ENCODE data around the gene PIM2. TPM values are rescaled to one million over a fixed set of nuclear protein-coding genes. Genes with fewer than 3 reads are reported as not detected.

The PIM2 gene
- total and polyA plus RNA-seq, 9 of the 15 experiments (the other 6 are each of a cell fraction or from before 2014, with no cell fraction given): 67.6 to 191 (median 108) TPM

GRCh38 chrX:48927736-48928382 is 9.0 kb upstream of the PIM2 start (continued):
- TF ChIP-seq FIP1L1 (IDR thresholded peaks at IDR 0.05; ENCODE audit: low read depth, low read length, poor library complexity, severe bottlenecking): no peak
- TF ChIP-seq ZNF23 (CRISPR knock-in tag; IDR thresholded peaks at IDR 0.05): no peak
- no peak for TF ChIP-seq SOX6 (IDR thresholded peaks at IDR 0.05)
- TF ChIP-seq ZNF140 (CRISPR knock-in tag; IDR thresholded peaks at IDR 0.05): no peak
- TF ChIP-seq RBFOX2 (IDR thresholded peaks at IDR 0.05; ENCODE audit: low read depth, low read length): no peak
- TF ChIP-seq CBFA2T3 (IDR thresholded peaks at IDR 0.05): no peak

GRCh38 chrX:48927123-48927522 is 8.3 kb upstream of the PIM2 start:
- DNase-seq (ENCODE audit: extremely low read depth in 1 of 4, low spot score in 3 of 4): no peak
- WGBS (ENCODE audit: insufficient coverage, low coverage, missing lambda C conversion rate): 96% methylated on average over 4 of the region's 5 CpGs
- Histone ChIP-seq H3K27ac (ENCODE audit: extremely low read depth, low read depth, low read length) (no peak overlapping the region), H3K4me3 (no peak overlapping the region), H3K27me3 (ENCODE audit: control insufficient read depth in 2 of 2, insufficient read depth in 2 of 2, low read length in 2 of 2) (no peaks in the 10 kb centered on the region), H3K36me3 (ENCODE audit: control insufficient read depth, insufficient read depth, low read length) (peaks cover 69% of the 10 kb centered on the region), H3K79me2 (ENCODE audit: control insufficient read depth, insufficient read depth, low read length) (peaks cover 4% of the 10 kb centered on the region; the same call in 1 of the 3 replicates), H2AFZ (ENCODE audit: low read depth, low read length) (no peak overlapping the region), H3K9ac (ENCODE audit: insufficient read depth in 1 of 2, low read depth in 2 of 2, low read length in 2 of 2) (no peak overlapping the region), H3K4me2 (ENCODE audit: insufficient read depth, low read length) (no peak overlapping the region), H3K4me1 (replicated peaks in 1 of 2; ENCODE audit: control insufficient read depth in 2 of 2, insufficient read depth in 2 of 2, low read length in 2 of 2) (peaks cover 0 to 8% of the 10 kb centered on the region in 2 experiments; a peak in 2 of 5 replicates), H3K9me3 (replicated peaks; ENCODE audit: control insufficient read depth, insufficient read depth, low read depth, low read length) (no peaks in the 10 kb centered on the region), H4K20me1 (replicated peaks; ENCODE audit: control insufficient read depth, insufficient read depth, low read length) (no peaks in the 10 kb centered on the region), H3K9me1 (ENCODE audit: control insufficient read depth, insufficient read depth, low read length) (no peaks in the 10 kb centered on the region)
- TF ChIP-seq, protein P1, sequence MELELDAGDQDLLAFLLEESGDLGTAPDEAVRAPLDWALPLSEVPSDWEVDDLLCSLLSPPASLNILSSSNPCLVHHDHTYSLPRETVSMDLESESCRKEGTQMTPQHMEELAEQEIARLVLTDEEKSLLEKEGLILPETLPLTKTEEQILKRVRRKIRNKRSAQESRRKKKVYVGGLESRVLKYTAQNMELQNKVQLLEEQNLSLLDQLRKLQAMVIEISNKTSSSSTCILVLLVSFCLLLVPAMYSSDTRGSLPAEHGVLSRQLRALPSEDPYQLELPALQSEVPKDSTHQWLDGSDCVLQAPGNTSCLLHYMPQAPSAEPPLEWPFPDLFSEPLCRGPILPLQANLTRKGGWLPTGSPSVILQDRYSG (tag; conservative IDR thresholded peaks at IDR 0.05; ENCODE audit: low read depth): no peak
- no peak for TF ChIP-seq ZBTB7A (IDR thresholded peaks at IDR 0.05; ENCODE audit: borderline replicate concordance, control insufficient read depth, low read depth, low read length)
- no peak for TF ChIP-seq ZSCAN32 (CRISPR knock-in tag; IDR thresholded peaks at IDR 0.05)
- TF ChIP-seq, protein P2, sequence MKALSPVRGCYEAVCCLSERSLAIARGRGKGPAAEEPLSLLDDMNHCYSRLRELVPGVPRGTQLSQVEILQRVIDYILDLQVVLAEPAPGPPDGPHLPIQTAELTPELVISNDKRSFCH (CRISPR knock-in tag; IDR thresholded peaks at IDR 0.05): no peak
- TF ChIP-seq, protein P2 (tag; IDR thresholded peaks at IDR 0.05): no peak
- no peak for TF ChIP-seq SREBF2 (CRISPR knock-in tag; IDR thresholded peaks at IDR 0.05)
- TF ChIP-seq ZC3H4 (CRISPR knock-in tag; IDR thresholded peaks at IDR 0.05; ENCODE audit: borderline replicate concordance): no peak
- TF ChIP-seq ZBTB17 (CRISPR knock-in tag; IDR thresholded peaks at IDR 0.05): no peak
- ATAC-seq: no peak
- no peak for FAIRE-seq
- BruUV-seq (replicated peaks): no TSS peak
- intact Hi-C loops (cut with micrococcal nuclease): no loop called here
- CTCF ChIA-PET (ENCODE audit: low intra/inter-chr PET ratio): interaction anchor here (0.6 kb wide), 1 partner anchor 194 kb away, joined by 3 read pairs; no protein-coding TSS in a partner anchor
- in situ Hi-C loops (cut with MboI): no loop called here
- POLR2A ChIA-PET: no interaction called here

All from K562 (cell line).